D721Med (cell line): ENCODE measurements around the gene ANTKMT.

Experiments used
- DNase-seq: peaks from one replicate; pipeline ENCODE4 v3.0.0; 2011; ENCODE audit warnings: low spot score; ENCODE audit not compliant: insufficient read length
- FAIRE-seq: peaks from 2 replicates; lab custom pipeline; 2011; peaks lifted over from hg19 to GRCh38; lab: Jason Lieb, UNC
- TF ChIP-seq, protein P1 (sequence below): IDR thresholded peaks from 2 replicates; pipeline ENCODE4 v1.5.1; 2012; ENCODE audit warnings: mild to moderate bottlenecking, control low read depth; ENCODE audit not compliant: insufficient read depth; ENCODE audit errors: missing control alignments

ANTKMT gene

DNA sequence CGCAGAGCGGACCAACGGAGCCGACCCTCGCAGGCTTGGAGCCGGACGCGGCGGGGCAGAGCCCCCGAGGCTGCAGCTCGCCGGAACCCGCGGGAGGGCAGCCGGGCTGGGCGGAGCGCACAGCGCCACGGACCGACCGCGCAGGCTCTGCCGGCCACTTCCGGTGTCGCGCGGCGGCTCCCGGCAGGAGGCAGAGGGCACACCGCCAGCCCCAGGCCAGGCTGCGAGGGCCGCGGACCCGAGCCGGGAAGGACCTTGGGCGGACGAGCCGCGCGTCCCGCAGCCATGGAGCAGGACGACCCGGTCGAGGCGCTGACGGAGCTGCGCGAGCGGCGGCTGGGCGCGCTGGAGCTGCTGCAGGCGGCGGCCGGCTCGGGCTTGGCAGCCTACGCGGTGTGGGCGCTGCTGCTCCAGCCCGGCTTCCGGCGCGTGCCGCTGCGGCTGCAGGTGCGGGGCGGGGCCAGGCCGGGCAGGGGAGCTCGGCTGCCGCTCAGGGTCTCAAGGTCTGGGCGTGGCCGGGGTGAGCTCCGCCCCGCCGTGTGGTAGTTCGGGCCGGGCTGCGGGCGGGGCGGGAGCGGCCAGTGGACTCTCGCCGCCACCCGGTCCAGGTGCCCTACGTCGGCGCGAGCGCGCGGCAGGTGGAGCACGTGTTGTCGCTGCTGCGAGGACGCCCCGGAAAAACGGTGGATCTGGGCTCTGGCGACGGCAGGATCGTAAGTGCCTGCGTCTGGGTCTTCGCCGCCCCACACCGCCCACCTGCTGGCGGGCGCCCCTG is at the start of gene ANTKMT:
Gene ANTKMT, plus strand, starts transcription at position 157 of the 775 bp plus-strand sequence. Its CDS starts 129 bp downstream, at position 286.
- FAIRE-seq: no peak

DNA sequence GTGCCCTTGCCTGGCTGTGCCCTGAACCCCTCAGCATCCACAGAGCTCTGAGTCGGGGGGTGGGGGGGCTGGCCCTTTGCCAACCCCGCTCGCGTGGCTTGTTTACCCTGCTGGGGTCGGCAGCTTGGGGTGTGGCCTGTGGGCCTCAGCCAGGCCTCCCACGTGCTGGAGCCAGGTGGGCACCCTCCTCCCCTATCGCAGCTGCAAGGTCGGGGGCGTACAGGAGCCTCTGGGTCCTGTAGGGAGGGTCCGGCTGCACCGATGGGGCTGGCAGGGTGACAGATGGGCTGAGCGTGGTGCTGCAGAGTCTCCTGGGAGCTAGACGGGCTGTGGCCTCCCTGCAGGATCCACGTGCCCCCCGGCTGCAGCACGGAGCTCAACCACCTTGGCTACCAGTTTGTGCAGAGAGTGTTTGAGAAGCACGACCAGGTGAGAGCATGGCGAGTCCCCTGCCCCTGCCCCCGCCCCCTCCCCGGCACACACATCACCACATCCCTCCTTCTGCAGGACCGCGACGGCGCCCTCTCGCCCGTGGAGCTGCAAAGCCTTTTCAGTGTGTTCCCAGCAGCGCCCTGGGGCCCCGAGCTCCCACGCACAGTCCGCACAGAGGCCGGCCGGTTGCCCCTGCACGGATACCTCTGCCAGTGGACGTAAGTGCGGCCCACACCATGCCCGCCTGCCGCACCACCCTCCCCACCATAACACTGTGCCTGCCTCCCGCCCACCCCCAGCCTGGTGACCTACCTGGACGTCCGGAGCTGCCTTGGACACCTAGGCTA is 49.4 kb upstream of the ANTKMT start:
- FAIRE-seq: no peak
- TF ChIP-seq, protein P1, sequence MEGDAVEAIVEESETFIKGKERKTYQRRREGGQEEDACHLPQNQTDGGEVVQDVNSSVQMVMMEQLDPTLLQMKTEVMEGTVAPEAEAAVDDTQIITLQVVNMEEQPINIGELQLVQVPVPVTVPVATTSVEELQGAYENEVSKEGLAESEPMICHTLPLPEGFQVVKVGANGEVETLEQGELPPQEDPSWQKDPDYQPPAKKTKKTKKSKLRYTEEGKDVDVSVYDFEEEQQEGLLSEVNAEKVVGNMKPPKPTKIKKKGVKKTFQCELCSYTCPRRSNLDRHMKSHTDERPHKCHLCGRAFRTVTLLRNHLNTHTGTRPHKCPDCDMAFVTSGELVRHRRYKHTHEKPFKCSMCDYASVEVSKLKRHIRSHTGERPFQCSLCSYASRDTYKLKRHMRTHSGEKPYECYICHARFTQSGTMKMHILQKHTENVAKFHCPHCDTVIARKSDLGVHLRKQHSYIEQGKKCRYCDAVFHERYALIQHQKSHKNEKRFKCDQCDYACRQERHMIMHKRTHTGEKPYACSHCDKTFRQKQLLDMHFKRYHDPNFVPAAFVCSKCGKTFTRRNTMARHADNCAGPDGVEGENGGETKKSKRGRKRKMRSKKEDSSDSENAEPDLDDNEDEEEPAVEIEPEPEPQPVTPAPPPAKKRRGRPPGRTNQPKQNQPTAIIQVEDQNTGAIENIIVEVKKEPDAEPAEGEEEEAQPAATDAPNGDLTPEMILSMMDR: no peak
- no peak for DNase-seq

More for the DNA sequence above, at the start of gene ANTKMT:
- DNase-seq: peak; percentile 98
- TF ChIP-seq, protein P1: no peak

GRCh38 chr16:672371-672770 is 48.6 kb upstream of the ANTKMT start:
- TF ChIP-seq, protein P1: no peak

DNA sequence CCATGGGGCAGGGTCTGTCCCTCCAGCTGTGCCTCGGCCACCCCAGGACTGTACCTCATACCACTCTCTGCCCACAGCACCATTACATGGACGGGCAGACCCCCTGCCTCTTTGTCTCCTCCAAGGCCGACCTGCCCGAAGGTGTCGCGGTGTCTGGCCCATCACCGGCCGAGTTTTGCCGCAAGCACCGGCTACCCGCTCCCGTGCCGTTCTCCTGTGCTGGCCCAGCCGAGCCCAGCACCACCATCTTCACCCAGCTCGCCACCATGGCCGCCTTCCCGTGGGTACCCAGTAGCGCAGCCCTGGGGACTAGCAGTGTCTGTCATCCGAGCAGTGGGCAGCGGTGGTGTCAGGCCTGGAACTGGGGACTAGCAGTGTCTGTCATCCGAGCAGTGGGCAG is 48.1 kb upstream of the ANTKMT start:
- no peak for DNase-seq
- TF ChIP-seq, protein P1: no peak
- no peak for FAIRE-seq

More at GRCh38 chr16:672371-672770, 48.6 kb upstream of the ANTKMT start:
- FAIRE-seq (no peak), DNase-seq (no peak)

GRCh38 chr16:673399-673991 is 47.5 kb upstream of the ANTKMT start:
- FAIRE-seq (no peak), DNase-seq (no peak)
- TF ChIP-seq, protein P1: no peak

DNA sequence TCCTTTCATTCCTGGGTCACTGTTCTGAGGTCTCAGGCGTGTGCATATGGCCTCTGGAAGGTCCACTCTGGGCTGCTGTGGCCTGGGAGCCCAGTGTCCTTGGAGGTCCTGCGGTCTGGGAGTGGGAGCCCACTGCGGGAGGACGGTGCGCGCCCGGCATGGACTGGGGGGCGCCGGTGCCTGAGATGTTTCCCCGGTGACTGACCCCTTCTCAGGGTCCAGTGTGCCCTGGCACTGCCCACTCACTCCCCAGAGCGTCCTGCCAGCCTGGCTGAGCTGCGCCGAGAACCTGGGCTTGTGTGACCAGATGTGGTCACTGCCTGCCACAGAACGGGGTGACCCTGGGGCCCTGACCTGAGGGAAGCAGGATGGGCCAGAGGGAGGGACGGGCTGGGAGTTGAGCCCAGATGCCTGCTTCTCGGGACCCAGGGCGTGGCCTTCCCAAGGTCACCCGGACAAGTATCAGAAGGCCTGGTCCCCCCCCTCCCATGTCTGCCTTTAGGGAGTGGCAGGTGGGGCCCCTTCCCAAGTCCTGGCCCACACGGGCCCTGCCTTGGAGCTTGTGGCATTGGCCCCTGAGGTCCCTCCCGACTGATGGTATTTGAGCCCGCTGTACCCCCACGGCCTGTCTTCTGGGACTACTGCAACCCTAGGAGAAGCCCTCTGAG is 46.6 kb upstream of the ANTKMT start:
- TF ChIP-seq, protein P1: no peak
- DNase-seq: no peak
- no peak for FAIRE-seq
